ENCODE results near the gene NCOA3. TPM values are rescaled to one million over a fixed set of nuclear protein-coding genes. Genes with fewer than 3 reads are reported as not detected.

The NCOA3 gene
- polyA plus RNA-seq, 1 of the 3 experiments (the other 2 are of a cell fraction), result 5.8 TPM

DNA sequence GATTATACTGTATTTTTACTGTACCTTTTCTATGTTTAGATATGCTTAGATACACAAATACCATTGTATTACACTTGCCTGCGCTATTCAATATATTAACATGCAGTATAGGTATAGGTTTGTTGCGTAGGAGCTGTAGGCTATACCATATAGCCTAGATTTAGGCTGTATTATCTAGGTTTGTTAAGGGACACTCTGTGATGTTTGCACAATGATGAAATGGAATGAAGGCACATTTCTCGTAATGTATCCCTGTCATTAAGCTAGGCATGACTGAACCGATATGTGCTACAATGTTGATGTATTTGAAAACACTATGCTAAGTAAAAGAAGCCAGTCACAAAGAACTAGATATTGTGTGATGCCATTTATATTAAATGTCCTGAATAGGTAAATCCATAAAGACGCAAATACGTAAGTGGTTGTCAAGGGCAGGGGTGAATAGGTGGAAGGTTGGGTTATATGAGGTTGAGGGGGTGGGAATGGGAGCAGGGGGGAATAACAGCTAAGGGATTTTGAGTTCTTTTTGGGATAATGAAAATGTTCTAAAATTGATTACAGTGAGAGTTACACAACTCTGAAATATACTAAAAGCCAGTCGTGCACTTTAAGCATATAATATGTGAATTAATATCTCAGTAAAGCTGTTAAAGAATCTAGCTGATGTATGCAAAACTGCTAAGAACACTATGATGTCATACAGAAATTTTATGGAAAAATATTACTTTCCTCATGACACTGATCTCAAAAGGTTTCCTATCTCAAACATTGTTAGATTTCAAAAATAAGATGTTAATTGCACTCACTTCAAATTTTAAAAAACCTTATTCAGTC lies 97.4 kb downstream of the NCOA3 start:
- H3K9me2 ChIP-seq, result no peaks in the 10 kb centered on the region
- H3K79me2 ChIP-seq (ENCODE audit: insufficient read depth), result peaks cover 14% of the 10 kb centered on the region
- no peak overlapping the region for H2AFZ ChIP-seq (ENCODE audit: low read depth)
- TF ChIP-seq RFX5 (IDR thresholded peaks at IDR 0.05; ENCODE audit: low read length) (no peak), FOSL2 (IDR thresholded peaks at IDR 0.05; ENCODE audit: borderline replicate concordance, low read depth) (no peak), PBX3 (IDR thresholded peaks at IDR 0.05) (no peak), MEF2A (IDR thresholded peaks at IDR 0.05; ENCODE audit: borderline replicate concordance, low read depth) (no peak), RAD21 (IDR thresholded peaks at IDR 0.05; ENCODE audit: low read length) (no peak), NFIC (IDR thresholded peaks at IDR 0.05; ENCODE audit: borderline replicate concordance) (no peak), NRF1 (IDR thresholded peaks at IDR 0.05; ENCODE audit: low read depth, low read length) (no peak), FOXM1 (IDR thresholded peaks at IDR 0.05; ENCODE audit: low read depth) (no peak), EP300 (IDR thresholded peaks at IDR 0.05; ENCODE audit: borderline replicate concordance in 1 of 2, low read depth in 1 of 2, low read length in 1 of 2) (no peak), YY1 (IDR thresholded peaks at IDR 0.05; ENCODE audit: low read depth) (no peak), JUND (IDR thresholded peaks at IDR 0.05) (no peak), MXI1 (IDR thresholded peaks at IDR 0.05; ENCODE audit: low read depth, low read length) (no peak), REST (IDR thresholded peaks at IDR 0.05; ENCODE audit: low read depth, low read length) (no peak), ZBTB33 (IDR thresholded peaks at IDR 0.05; ENCODE audit: borderline replicate concordance, low read depth) (no peak), TEAD4 (IDR thresholded peaks at IDR 0.05; ENCODE audit: borderline replicate concordance, insufficient read depth) (no peak), TAF1 (IDR thresholded peaks at IDR 0.05; ENCODE audit: borderline replicate concordance, low read depth, low read length) (no peak), RXRA (IDR thresholded peaks at IDR 0.05; ENCODE audit: borderline replicate concordance, low read depth) (no peak), CHD2 (IDR thresholded peaks at IDR 0.05; ENCODE audit: low read length, partially characterized antibody) (no peak), TCF12 (IDR thresholded peaks at IDR 0.05) (no peak)
- TF ChIP-seq, protein P1, sequence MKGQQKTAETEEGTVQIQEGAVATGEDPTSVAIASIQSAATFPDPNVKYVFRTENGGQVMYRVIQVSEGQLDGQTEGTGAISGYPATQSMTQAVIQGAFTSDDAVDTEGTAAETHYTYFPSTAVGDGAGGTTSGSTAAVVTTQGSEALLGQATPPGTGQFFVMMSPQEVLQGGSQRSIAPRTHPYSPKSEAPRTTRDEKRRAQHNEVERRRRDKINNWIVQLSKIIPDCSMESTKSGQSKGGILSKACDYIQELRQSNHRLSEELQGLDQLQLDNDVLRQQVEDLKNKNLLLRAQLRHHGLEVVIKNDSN (IDR thresholded peaks at IDR 0.05; ENCODE audit: borderline replicate concordance, low read depth), result no peak
- H3K4me1 ChIP-seq (ENCODE audit: control insufficient read depth in 1 of 2, insufficient read depth in 2 of 2, low read depth in 1 of 2, low read length in 1 of 2), result peaks cover 3 to 6% of the 10 kb centered on the region in 2 experiments; a peak in 3 of 4 replicates
- no peak overlapping the region for H3K9ac ChIP-seq
- peaks cover 3% of the 10 kb centered on the region for H3F3A ChIP-seq (replicated peaks; ENCODE audit: insufficient read depth)
- no peaks in the 10 kb centered on the region for H3K27me3 ChIP-seq (ENCODE audit: insufficient read depth)
- no peaks in the 10 kb centered on the region for H4K20me1 ChIP-seq (ENCODE audit: insufficient read depth)
- CTCF ChIA-PET, result interaction anchor here (0.9 to 1.1 kb wide), 3 partner anchors 117 to 327 kb away, joined by 3 to 4 read pairs (median 3); no protein-coding TSS in a partner anchor
- POLR2A ChIA-PET, result interaction anchor here (0.6 kb wide), 1 partner anchor 100 kb away, joined by 3 read pairs; no protein-coding TSS in a partner anchor
- H3K9me3 ChIP-seq, result no peaks in the 10 kb centered on the region
- H3K36me3 ChIP-seq (replicated peaks in 1 of 2; ENCODE audit: control insufficient read depth in 1 of 2, insufficient read depth in 2 of 2, low read length in 1 of 2), result no peaks in the 10 kb centered on the region
- no peak for DNase-seq
- no peak overlapping the region for H3K27ac ChIP-seq (ENCODE audit: low read depth in 2 of 2, low read length in 1 of 2)
- no peak overlapping the region for H3K4me3 ChIP-seq (ENCODE audit: low read depth in 2 of 2, low read length in 1 of 2)
- no peak overlapping the region for H3K4me2 ChIP-seq
- WGBS (ENCODE audit: low lambda C conversion rate), result 93% methylated on average over 7 of the region's 7 CpGs

Measured in SK-N-SH (cell line).